ENCODE results near the gene KRT6A.

GRCh38 chr12:52442600-52443061 lies 50.4 kb downstream of the KRT6A start:
- TF ChIP-seq CTCF (conservative IDR thresholded peaks at IDR 0.05; ENCODE audit: low read depth, low read length) (no peak), EZH2 (IDR thresholded peaks at IDR 0.05; ENCODE audit: borderline replicate concordance, low read depth, low read length, poor library complexity, severe bottlenecking) (no peak)

Data from A673 (cell line).